Stimulated activated naive CD4-positive, alpha-beta T cell (primary cell): ENCODE data around the gene CAMK2B.

Experiments used
- DNase-seq, 6 experiments: peaks; one replicate each; lab custom pipeline; 2025; lab: John Stamatoyannopoulos, UW

Gene CAMK2B

DNA sequence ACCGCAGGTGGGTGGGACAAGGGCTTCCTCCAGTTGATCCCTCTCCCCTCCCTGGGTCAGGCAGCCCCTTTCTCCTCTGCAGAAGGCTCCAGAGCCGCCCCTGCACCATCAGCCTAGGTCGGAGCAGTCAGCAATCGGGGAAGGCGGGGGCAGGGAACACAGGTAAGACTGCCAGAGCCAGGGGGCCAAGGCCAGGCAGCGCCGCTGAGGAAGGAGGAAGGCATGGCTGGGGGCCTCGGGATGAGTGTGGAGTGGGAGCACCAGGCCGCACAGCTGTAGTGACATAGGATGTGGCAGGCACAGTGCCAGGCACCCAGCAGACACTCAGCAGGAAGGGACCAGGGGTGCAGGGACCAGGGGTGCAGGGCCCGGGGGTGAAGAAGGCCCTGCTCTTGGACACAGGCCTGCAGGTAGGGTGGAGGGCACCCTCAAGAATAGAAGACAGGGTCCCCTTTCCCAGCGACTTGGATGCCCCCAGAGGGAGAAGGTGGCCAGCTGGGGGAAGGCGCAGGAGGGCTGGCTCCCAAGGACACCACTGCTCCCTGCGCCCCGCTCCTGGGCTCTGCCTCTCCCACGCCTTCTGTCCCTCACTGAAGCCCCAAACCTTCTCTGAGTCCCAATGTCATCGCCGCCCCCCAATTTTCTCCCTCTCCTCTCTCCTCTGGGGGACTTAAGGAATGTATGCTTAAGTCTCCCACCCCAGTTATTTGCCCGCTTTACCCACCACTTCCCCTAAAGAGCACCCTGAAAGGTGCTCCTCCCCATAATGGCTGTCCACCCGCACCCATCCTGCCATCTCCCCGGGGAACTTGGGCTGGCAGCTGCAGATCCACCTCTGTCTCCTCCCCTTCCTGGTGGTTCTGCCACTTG is 38.5 kb downstream of the CAMK2B start:
- DNase-seq, result no peak

- DNase-seq, result no peak
These were observed 39.2 kb downstream of the CAMK2B start for GRCh38 chr7:44286182-44286617.

DNA sequence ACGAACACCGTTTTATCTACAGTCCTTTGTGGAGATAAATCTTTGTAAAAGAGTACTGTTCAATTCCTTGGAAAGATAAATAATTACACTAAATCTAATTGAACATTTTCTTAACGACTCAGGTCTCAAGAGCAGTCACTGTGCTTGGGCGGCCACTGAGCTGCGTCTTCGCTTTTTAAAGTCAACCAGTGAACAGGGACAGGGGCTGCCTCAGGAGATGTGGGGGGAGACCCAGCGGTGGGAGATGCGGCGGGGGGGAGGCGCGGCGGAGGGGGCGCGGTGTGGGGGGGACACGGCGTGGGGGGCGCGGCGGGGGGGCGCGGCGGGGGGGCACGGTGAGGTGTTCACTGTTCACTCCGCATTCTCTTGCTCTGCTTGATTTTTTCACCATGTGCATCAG is 39.8 kb downstream of the CAMK2B start:
- no peak for DNase-seq

- DNase-seq, result no peak
These were observed 40.4 kb downstream of the CAMK2B start for GRCh38 chr7:44284881-44285541.

DNA sequence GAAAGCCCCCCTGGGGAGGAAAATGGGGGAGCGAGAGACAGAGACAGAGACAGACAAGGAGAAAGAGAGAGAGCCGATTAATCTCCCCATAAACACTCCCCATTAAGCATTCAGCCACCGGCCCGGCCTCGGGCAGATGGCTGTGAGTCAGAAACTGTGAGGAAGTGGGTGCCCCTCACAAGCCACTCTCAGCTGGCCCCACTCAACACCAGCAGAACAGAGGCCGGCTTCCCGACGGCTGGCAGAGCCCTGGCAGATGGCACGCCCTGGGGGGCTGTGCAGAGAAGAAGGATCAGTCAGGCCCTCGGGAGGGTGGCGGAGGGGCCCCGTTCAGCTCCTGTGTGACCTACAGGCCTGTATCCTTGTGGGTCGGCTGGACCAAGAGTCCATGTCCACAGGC is 41.2 kb downstream of the CAMK2B start:
- no peak for DNase-seq

GRCh38 chr7:44283381-44284211 is 41.8 kb downstream of the CAMK2B start:
- no peak for DNase-seq

DNA sequence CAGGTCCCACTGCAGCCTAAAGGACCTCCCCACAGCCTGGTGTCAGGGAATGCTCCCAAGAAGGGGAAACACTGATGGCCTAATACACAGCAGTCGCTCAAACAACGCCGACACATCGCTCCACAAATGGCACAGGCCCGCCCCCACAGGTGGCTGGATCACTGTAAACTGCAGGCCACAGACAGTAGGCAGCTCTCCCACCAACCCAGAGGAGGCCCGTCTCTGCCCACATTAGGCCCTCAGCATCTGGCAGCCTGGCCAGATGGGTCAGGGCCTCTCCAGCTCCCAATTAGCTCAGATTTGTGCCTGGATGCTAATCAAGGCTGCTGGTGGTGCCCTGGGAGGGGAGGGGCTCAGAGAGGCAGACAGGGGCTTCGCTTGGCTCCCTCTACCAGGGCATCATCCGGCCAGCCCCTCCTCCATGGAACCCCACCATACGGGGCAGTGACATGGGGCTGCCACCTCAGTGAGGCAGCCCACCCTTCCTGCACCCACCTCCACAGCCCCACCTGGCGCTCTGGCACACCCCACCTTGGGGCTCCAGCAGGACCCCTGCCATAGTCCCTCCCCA is 42.7 kb downstream of the CAMK2B start:
- no peak for DNase-seq

DNA sequence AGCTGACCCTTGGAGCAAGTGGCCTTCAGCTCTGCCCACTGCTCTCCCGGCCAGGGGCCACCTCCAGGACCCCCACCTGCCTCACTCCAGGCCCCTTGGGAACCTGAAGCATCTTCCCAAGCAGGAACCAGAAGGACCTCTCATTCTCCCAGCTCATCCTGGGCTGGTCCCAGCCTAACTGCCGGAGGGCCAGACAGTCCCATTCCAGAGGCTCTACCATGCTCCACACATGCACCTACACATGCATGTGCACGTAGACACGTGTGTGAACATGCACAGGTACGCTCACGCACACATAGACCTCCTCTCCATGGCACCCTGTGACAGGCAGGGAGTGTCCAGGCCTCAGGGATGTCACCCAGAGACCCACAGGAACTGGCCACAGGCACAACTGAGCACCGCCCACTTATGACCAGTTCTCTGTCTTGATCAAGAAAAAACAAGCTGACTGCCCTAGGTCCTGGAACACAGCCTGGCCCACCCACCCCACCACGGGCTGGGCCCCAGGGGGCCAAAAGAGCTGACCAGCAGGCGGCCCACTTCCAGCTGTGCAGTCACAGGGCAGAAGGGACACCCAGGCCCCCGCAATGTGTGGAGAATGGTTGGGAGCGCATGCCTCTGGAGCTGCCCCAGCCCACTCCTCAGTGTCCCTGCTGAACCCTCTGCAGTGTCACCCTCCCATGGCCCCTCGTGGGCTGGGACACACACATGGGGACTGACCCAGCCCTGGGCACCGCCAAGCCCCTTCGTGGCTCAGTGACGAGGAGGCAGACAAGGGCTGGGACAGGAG is 43.4 kb downstream of the CAMK2B start:
- no peak for DNase-seq

- DNase-seq, result no peak
These were observed 44.2 kb downstream of the CAMK2B start for GRCh38 chr7:44280993-44281721.

- DNase-seq, result no peak
These were observed 44.8 kb downstream of the CAMK2B start for GRCh38 chr7:44280636-44280992.

DNA sequence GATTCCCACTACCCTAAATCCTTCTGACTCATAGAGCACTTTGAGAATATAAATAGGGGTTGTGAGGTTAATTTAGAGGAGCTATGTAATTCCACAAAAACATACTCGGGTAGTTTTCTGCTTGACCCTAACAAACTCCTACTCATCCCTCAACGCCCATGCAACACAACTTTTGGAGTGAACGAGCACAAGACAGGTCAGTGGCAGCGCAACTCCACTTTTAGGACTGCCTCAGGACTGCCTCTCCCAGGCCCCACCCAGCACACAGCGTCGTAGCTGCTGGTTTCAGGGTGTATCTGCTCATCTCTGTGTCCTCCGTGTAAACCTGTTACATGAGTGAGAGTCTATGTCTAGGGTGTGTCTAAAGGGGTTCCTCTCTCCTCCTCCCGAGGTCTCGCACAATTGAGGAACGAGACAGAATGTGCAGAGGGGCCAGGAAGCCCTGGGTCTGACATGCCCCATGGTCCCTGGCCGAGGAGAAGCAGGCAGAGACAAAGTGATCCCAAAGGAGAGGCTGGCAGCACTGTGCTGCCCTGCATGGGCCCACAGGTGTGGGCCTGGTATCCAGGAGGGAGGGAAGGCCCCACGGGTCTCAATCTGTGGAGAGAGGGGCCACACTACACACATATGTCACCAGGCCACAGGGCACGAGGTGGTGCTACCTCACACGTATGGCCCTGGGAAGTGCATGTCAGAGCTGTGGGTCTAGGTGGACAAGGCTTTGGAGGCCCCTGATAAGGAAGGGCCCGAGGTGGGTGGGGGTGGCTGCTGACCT is 45.5 kb downstream of the CAMK2B start:
- no peak for DNase-seq

DNA sequence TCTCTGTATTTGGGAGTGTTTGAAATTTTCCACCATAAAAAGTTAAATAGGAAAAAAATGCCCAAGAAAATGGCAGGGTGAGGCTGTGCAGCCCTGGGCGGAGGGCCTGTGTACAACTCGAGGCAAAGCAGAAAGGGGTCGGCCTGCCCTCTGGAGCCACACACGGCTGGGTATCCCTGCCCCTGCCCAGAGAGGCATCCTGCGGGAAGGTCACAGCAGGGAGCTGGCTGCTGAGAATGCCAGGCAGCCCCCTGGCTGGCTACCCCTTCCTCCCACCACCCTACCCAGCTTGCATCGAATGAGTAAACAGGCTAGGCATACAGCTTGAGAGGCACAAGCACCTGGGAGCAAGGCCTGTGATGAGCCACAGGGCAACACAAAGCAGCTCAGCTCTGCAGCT is 46.1 kb downstream of the CAMK2B start:
- no peak for DNase-seq

- DNase-seq, result no peak
These were observed 46.8 kb downstream of the CAMK2B start for GRCh38 chr7:44278451-44279161.

DNA sequence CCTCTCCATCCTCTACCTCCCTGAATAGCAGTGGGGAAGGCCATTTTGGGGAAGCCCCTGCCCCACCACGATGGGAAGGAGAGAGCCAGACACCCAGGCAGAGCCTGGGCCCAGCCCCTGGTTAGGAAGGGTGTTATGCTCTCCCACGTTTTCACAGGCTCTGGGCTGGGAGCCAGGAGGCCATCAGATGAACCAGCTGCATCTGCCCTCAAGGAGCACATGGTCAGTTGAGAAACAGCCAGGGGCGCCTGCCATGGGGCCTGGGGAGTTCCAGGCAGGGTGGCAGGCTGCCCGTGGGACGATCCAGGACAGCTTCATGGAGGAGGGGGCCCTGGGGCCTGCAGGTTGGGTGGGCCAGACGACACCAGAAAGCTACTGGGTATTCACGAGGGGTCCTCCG is 47.5 kb downstream of the CAMK2B start:
- DNase-seq, result no peak

GRCh38 chr7:44277391-44277790 is 48.0 kb downstream of the CAMK2B start:
- no peak for DNase-seq

GRCh38 chr7:44276571-44277221 is 48.7 kb downstream of the CAMK2B start:
- DNase-seq, result no peak

GRCh38 chr7:44275957-44276570 is 49.3 kb downstream of the CAMK2B start:
- no peak for DNase-seq

DNA sequence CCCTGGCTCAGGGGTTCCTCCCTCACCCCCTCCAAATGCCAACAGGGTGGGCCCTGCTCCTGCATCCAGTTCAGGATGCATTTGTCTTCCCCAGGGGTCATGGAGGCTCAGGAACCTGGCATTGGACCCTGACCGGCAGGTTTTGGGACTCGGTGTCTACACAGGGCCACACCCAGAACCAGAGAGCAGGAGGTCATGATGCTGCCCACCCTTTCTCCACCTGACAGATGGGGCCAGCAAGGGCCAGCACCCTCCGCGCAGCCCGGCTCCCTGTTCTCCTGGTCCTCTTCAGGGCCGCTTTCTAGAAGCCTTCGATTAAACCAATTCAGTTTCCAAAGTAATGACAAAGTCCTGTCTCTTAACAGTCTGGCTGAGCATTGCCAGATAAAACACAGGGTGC is 50.2 kb downstream of the CAMK2B start:
- DNase-seq, result no peak
